Keratinocyte (primary cell): ENCODE measurements around the gene EPHB6. TPM values are rescaled to one million over a fixed set of nuclear protein-coding genes. Genes with fewer than 3 reads are reported as not detected.

Source experiments
- DNase-seq: peaks from one replicate; pipeline ENCODE4 v3.0.0-alpha.2; 2011; ENCODE audit warnings: low read depth, missing footprints, low spot score
- FAIRE-seq: peaks from 2 replicates; lab custom pipeline; 2011; peaks lifted over from hg19 to GRCh38; lab: Jason Lieb, UNC
- H2AFZ ChIP-seq: 2 replicates; pipeline ENCODE4 v1.6.0; 2012; ENCODE audit warnings: low read length, control low read depth, inconsistent platforms; ENCODE audit not compliant: control insufficient read depth
- H3K27ac ChIP-seq: 2 replicates; pipeline ENCODE4 v1.5.1; 2011; ENCODE audit warnings: low read length; ENCODE audit not compliant: control insufficient read depth, insufficient read depth
- H3K27me3 ChIP-seq: 3 replicates; pipeline ENCODE4 v1.6.0; 2011; ENCODE audit warnings: low read length; ENCODE audit not compliant: control insufficient read depth, insufficient read depth; ENCODE audit errors: extremely low read depth
- H3K36me3 ChIP-seq, 2 experiments: 2 replicates in 1 of 2; 3 replicates in 1 of 2; pipeline ENCODE4 v1.5.1; 2011; ENCODE audit warnings: low read length in 2 of 2, mild to moderate bottlenecking in 1 of 2; ENCODE audit not compliant: control insufficient read depth in 2 of 2, insufficient read depth in 2 of 2; ENCODE audit errors: extremely low read depth in 1 of 2
- H3K4me1 ChIP-seq: 3 replicates; pipeline ENCODE4 v1.5.1; 2011; ENCODE audit warnings: low read length; ENCODE audit not compliant: control insufficient read depth, insufficient read depth; ENCODE audit errors: extremely low read depth
- H3K4me2 ChIP-seq: 3 replicates; pipeline ENCODE4 v1.6.0; 2011; ENCODE audit warnings: low read depth, low read length; ENCODE audit not compliant: control insufficient read depth, insufficient read depth; ENCODE audit errors: extremely low read depth
- H3K4me3 ChIP-seq, 3 experiments: fragments of 200-600 bp in 1 of 3; sonication (generic) in 1 of 3; 2 replicates in 2 of 3; 3 replicates in 1 of 3; pipeline ENCODE4 v1.5.1; 2011 to 2016; ENCODE audit warnings: low read length in 3 of 3, mild to moderate bottlenecking in 3 of 3, control low read depth in 2 of 3, inconsistent platforms in 1 of 3, low read depth in 1 of 3, mixed read lengths in 1 of 3, mixed run types in 1 of 3, moderate library complexity in 1 of 3; ENCODE audit not compliant: control insufficient read depth in 2 of 3, insufficient read depth in 2 of 3; ENCODE audit errors: extremely low read depth in 1 of 3
- H3K79me2 ChIP-seq: 2 replicates; pipeline ENCODE4 v1.6.0; 2012; ENCODE audit warnings: low read length; ENCODE audit not compliant: control insufficient read depth, insufficient read depth
- H3K9ac ChIP-seq: 3 replicates; pipeline ENCODE4 v1.6.0; 2011; ENCODE audit warnings: low read length; ENCODE audit not compliant: control insufficient read depth, insufficient read depth; ENCODE audit errors: extremely low read depth
- H3K9me1 ChIP-seq: 3 replicates; pipeline ENCODE4 v1.6.0; 2011; ENCODE audit warnings: low read length; ENCODE audit not compliant: control insufficient read depth, insufficient read depth; ENCODE audit errors: extremely low read depth
- H3K9me3 ChIP-seq: 2 replicates; pipeline ENCODE4 v1.5.1; 2012; ENCODE audit warnings: low read depth, low read length; ENCODE audit not compliant: control insufficient read depth
- H4K20me1 ChIP-seq: 3 replicates; pipeline ENCODE4 v1.6.0; 2011; ENCODE audit warnings: low read length; ENCODE audit not compliant: control insufficient read depth, insufficient read depth; ENCODE audit errors: extremely low read depth
- CTCF ChIP-seq, 3 experiments: IDR thresholded peaks in 1 of 3; conservative IDR thresholded peaks in 1 of 3; optimal IDR thresholded peaks in 1 of 3; 2 replicates in 2 of 3; 3 replicates in 1 of 3; pipeline versions ENCODE3 to v1.5.1; 2011; ENCODE audit warnings: low read length in 3 of 3, mild to moderate bottlenecking in 3 of 3, moderate library complexity in 2 of 3, control low read depth in 1 of 3, inconsistent platforms in 1 of 3; ENCODE audit not compliant: insufficient read depth in 2 of 3; ENCODE audit errors: extremely low read depth in 1 of 3
- EZH2 ChIP-seq: IDR thresholded peaks from one replicate; pipeline ENCODE4 v1.6.1; 2012; ENCODE audit warnings: inconsistent platforms, mild to moderate bottlenecking, low read length, moderate library complexity
- dilution Hi-C: fragments of 300-500 bp; cut with MboI; formaldehyde crosslinking; loops from one replicate; pipeline ENCODE4 v1.7.0; 2020; ENCODE audit warnings: low sequenced_read_pairs; ENCODE audit not compliant: extremely low pct_ligation_motif_present
- polyA plus RNA-seq, 5 experiments: library from polyadenylated mRNA; depleted of rRNA in 3 of 5; stranded (reverse) in 3 of 5; stranded (forward) in 1 of 5; unstranded in 1 of 5; fragments of >200 nt; gene quantifications; 1 replicate in 1 of 5; 2 replicates in 3 of 5; 3 replicates in 1 of 5; pipeline versions ENCODE4 v1.2.1 to v1.2.3, GENCODE V29; 2011 to 2012; ENCODE audit warnings: missing spikeins in 2 of 5, low read depth in 1 of 5, low replicate concordance in 1 of 5

Gene EPHB6
- polyA plus RNA-seq, 1 donor (not counting 4 experiments of a cell fraction or from before 2014, with no cell fraction given), result 1.9 TPM

GRCh38 chr7:142833174-142834048 lies 21.5 kb upstream of the EPHB6 start:
- no peak for TF ChIP-seq CTCF (optimal IDR thresholded peaks at IDR 0.05 in 1 of 3, IDR thresholded peaks at IDR 0.05 in 1 of 3, conservative IDR thresholded peaks at IDR 0.05 in 1 of 3; ENCODE audit: extremely low read depth in 1 of 3, insufficient read depth in 2 of 3, low read length in 3 of 3)
- no peak for TF ChIP-seq EZH2
- dilution Hi-C loops, result no loop called here
- no peaks in the 10 kb centered on the region for H3K9me1 ChIP-seq
- H3K4me1 ChIP-seq, result no peaks in the 10 kb centered on the region
- no peaks in the 10 kb centered on the region for H4K20me1 ChIP-seq
- H3K4me2 ChIP-seq, result no peak overlapping the region
- no peak overlapping the region for H3K4me3 ChIP-seq
- H2AFZ ChIP-seq, result no peak overlapping the region
- no peaks in the 10 kb centered on the region for H3K79me2 ChIP-seq
- FAIRE-seq (no peak), DNase-seq (no peak)
- no peak overlapping the region for H3K27ac ChIP-seq
- H3K9me3 ChIP-seq, result no peaks in the 10 kb centered on the region
- no peak overlapping the region for H3K9ac ChIP-seq
- H3K27me3 ChIP-seq, result no peaks in the 10 kb centered on the region
- H3K36me3 ChIP-seq, result no peaks in the 10 kb centered on the region

DNA sequence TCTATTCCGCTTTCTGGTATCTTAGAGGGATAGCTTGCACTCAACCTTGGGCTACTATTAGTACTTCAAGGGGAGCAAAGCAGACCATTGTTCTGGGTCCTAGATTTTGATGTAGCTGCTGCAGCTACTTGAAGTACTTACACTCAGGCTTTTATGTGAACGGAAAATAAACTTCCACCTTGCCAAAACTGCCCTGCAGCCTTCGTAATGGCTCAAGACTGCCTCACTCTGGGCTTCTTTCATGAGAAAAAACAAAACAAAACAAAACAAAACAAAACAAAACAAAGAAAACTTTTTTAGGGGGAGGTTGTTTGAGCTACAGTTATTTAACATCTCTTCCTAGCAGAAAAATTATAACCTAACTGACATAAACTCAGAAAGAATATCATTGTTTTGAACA lies 19.4 kb upstream of the EPHB6 start:
- Histone ChIP-seq H3K27ac (no peak overlapping the region), H3K9me1 (no peaks in the 10 kb centered on the region), H3K27me3 (no peaks in the 10 kb centered on the region), H2AFZ (no peak overlapping the region), H3K9ac (no peak overlapping the region), H4K20me1 (no peaks in the 10 kb centered on the region), H3K9me3 (no peaks in the 10 kb centered on the region), H3K36me3 (no peaks in the 10 kb centered on the region), H3K4me2 (no peak overlapping the region), H3K79me2 (no peaks in the 10 kb centered on the region), H3K4me1 (no peaks in the 10 kb centered on the region), H3K4me3 (no peak overlapping the region)
- DNase-seq (no peak), FAIRE-seq (no peak)
- dilution Hi-C loops, result no loop called here
- no peak for TF ChIP-seq EZH2
- TF ChIP-seq CTCF (optimal IDR thresholded peaks at IDR 0.05 in 1 of 3, IDR thresholded peaks at IDR 0.05 in 1 of 3, conservative IDR thresholded peaks at IDR 0.05 in 1 of 3; ENCODE audit: extremely low read depth in 1 of 3, insufficient read depth in 2 of 3, low read length in 3 of 3), result no peak
